Ishikawa (cell line): ENCODE results near the gene FASN.

Source experiments
- EP300 ChIP-seq: IDR thresholded peaks from 2 replicates; pipeline ENCODE4 v1.6.1; 2012; ENCODE audit warnings: borderline replicate concordance
- RAD21 ChIP-seq: IDR thresholded peaks from 2 replicates; pipeline ENCODE4 v1.6.1; 2012; ENCODE audit warnings: low read depth
- TCF12 ChIP-seq: IDR thresholded peaks from 2 replicates; pipeline ENCODE4 v1.6.1; 2012; ENCODE audit warnings: low read depth
- ZBTB7A ChIP-seq: IDR thresholded peaks from 2 replicates; pipeline ENCODE4 v1.6.1; 2012; ENCODE audit warnings: low read depth

DNA sequence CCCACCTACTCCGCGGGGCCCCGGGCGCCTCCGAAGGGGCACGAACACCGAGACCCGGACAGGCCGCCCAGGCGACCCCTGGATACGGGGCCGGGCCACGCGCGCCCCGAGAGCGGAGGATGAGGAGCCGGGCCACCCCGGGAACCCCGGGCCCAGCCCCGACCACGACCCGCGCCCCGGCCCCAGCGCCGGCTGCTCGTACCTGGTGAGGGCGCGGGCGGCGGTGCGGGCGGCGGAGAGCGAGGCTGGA lies 192 bp downstream of the FASN start:
- TF ChIP-seq EP300, result no peak
- TF ChIP-seq RAD21, result no peak
- TF ChIP-seq TCF12, result no peak
- no peak; the same call in 1 of the 2 replicates for TF ChIP-seq ZBTB7A
